ENCODE data around the gene EMILIN1. TPM values are rescaled to one million over a fixed set of nuclear protein-coding genes. Genes with fewer than 3 reads are reported as not detected.

The EMILIN1 gene
- polyA plus RNA-seq, 1 of the 3 experiments (the other 2 are of a cell fraction) = 286 TPM

DNA sequence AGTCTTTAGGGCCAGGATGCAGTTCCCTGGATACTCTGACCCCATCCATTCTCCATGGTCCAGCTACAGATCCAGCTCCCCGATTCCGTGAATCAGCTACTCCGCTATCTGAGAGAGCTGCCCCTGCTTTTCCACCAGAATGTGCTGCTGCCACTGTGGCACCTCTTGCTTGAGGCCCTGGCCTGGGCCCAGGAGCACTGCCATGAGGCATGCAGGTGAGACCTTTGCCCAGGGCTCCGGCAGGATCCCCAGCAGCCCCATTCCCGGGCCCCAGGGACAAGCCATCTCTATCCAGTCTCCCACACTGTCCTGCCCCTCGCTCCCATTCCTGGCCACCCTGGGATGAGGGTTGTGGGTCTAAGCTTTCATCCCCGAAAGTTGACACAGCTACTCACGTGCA, 38.1 kb upstream of the EMILIN1 start (continued):
- TF ChIP-seq CHD2 (IDR thresholded peaks at IDR 0.05; ENCODE audit: low read length, partially characterized antibody) (no peak), TAF1 (IDR thresholded peaks at IDR 0.05; ENCODE audit: borderline replicate concordance, low read depth, low read length) (no peak), MXI1 (IDR thresholded peaks at IDR 0.05; ENCODE audit: low read depth, low read length) (no peak), TEAD4 (IDR thresholded peaks at IDR 0.05; ENCODE audit: borderline replicate concordance, insufficient read depth) (no peak), RXRA (IDR thresholded peaks at IDR 0.05; ENCODE audit: borderline replicate concordance, low read depth) (no peak), EP300 (IDR thresholded peaks at IDR 0.05; ENCODE audit: borderline replicate concordance in 1 of 2, low read depth in 1 of 2, low read length in 1 of 2) (no peak), SIN3A (IDR thresholded peaks at IDR 0.05; ENCODE audit: borderline replicate concordance, low read depth, low read length) (no peak), RAD21 (IDR thresholded peaks at IDR 0.05; ENCODE audit: low read length) (no peak)
- TF ChIP-seq, protein P1, sequence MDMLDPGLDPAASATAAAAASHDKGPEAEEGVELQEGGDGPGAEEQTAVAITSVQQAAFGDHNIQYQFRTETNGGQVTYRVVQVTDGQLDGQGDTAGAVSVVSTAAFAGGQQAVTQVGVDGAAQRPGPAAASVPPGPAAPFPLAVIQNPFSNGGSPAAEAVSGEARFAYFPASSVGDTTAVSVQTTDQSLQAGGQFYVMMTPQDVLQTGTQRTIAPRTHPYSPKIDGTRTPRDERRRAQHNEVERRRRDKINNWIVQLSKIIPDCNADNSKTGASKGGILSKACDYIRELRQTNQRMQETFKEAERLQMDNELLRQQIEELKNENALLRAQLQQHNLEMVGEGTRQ (IDR thresholded peaks at IDR 0.05; ENCODE audit: borderline replicate concordance, low read depth, low read length) = no peak

DNA sequence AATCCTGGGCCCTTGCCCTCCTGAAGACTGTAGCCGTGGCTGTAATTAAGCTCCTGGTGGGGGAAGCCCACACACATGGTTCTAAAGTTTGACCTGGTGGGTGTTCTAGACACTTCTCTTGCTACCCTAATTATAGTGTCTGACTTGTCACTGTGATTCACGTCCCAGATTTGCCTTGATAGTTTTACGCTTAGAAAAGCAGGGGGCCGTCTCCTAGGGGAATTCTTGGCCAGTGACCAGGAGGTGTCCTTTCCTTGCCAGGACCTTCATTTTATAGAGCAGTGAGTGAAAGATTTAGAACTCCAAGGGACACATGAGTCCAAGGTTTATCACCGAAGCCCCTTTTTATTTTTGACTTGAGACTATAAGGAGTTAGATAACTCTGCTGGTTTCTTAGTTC, 36.7 kb upstream of the EMILIN1 start:
- Histone ChIP-seq H3K9me3 (no peaks in the 10 kb centered on the region), H3K79me2 (ENCODE audit: insufficient read depth) (no peaks in the 10 kb centered on the region; the same call in 1 of the 2 replicates), H3F3A (replicated peaks; ENCODE audit: insufficient read depth) (peaks cover 15% of the 10 kb centered on the region), H3K4me2 (no peak overlapping the region), H3K36me3 (replicated peaks in 1 of 2; ENCODE audit: control insufficient read depth in 1 of 2, insufficient read depth in 2 of 2, low read length in 1 of 2) (peaks cover 9 to 62% of the 10 kb centered on the region in 2 experiments), H2AFZ (ENCODE audit: low read depth) (no peak overlapping the region), H3K4me1 (ENCODE audit: control insufficient read depth in 1 of 2, insufficient read depth in 2 of 2, low read depth in 1 of 2, low read length in 1 of 2) (peaks cover 0 to 7% of the 10 kb centered on the region in 2 experiments; a peak in 1 of 4 replicates), H3K27me3 (ENCODE audit: insufficient read depth) (no peaks in the 10 kb centered on the region), H4K20me1 (ENCODE audit: insufficient read depth) (no peaks in the 10 kb centered on the region), H3K4me3 (ENCODE audit: low read depth in 2 of 2, low read length in 1 of 2) (no peak overlapping the region), H3K9me2 (no peaks in the 10 kb centered on the region), H3K27ac (ENCODE audit: low read depth in 2 of 2, low read length in 1 of 2) (no peak overlapping the region), H3K9ac (no peak overlapping the region)
- DNase-seq = no peak
- CTCF ChIA-PET = interaction anchor here (1.3 to 2.2 kb wide), 3 partner anchors 9 to 80 kb away, joined by 4 to 9 read pairs (median 6); partner anchors contain the start of gene AGBL5
- TF ChIP-seq TEAD4 (IDR thresholded peaks at IDR 0.05; ENCODE audit: borderline replicate concordance, insufficient read depth) (no peak), YY1 (IDR thresholded peaks at IDR 0.05; ENCODE audit: low read depth) (no peak), GATA2 (CRISPR knock-in tag; IDR thresholded peaks at IDR 0.05) (no peak), EZH2phosphoT487 (IDR thresholded peaks at IDR 0.05; ENCODE audit: borderline replicate concordance, low read depth) (no peak)
- WGBS (ENCODE audit: low lambda C conversion rate) = 90% methylated on average over 5 of the region's 5 CpGs
- POLR2A ChIA-PET = no interaction called here

DNA sequence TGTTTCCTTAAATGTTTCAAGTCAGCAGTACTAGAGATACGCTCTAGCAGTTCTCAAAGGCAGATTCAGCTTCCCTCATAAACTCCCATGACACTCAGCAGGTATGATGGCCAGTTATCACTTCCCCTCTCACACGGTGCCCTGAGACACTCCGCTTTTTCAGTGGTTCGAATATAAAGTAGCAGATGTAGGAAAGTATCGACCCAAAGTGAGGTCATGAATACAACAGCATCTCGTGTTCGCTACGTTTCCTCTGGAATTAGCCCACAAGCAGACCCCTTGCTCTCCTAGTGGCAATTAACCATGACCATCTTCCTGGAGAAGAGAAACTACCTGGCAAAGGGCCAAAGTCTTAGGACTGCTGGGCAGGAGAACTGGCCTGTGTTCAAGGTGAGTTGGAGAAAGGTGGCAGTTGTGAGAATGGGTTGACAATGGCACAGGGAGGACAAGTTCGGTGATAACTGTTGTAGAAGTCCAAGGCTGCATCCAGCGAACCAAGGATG, 36.2 kb upstream of the EMILIN1 start:
- POLR2A ChIA-PET = interaction anchor here (1.4 to 1.5 kb wide), 2 partner anchors 9 to 10 kb away, joined by 4 to 6 read pairs; partner anchors contain the start of gene AGBL5

More for the DNA sequence above, 36.2 kb upstream of the EMILIN1 start:
- DNase-seq = no peak
- Histone ChIP-seq H3K9me3 (no peaks in the 10 kb centered on the region), H3K27me3 (ENCODE audit: insufficient read depth) (no peaks in the 10 kb centered on the region), H3K4me2 (no peak overlapping the region), H3K4me1 (ENCODE audit: control insufficient read depth in 1 of 2, insufficient read depth in 2 of 2, low read depth in 1 of 2, low read length in 1 of 2) (peaks cover 0 to 7% of the 10 kb centered on the region in 2 experiments; a peak in 1 of 4 replicates), H3K9me2 (no peaks in the 10 kb centered on the region), H3K9ac (no peak overlapping the region), H3K27ac (ENCODE audit: low read depth in 2 of 2, low read length in 1 of 2) (no peak overlapping the region), H3K36me3 (replicated peaks in 1 of 2; ENCODE audit: control insufficient read depth in 1 of 2, insufficient read depth in 2 of 2, low read length in 1 of 2) (peaks cover 7 to 57% of the 10 kb centered on the region in 2 experiments), H3F3A (replicated peaks; ENCODE audit: insufficient read depth) (peaks cover 15% of the 10 kb centered on the region), H3K79me2 (ENCODE audit: insufficient read depth) (no peaks in the 10 kb centered on the region), H4K20me1 (ENCODE audit: insufficient read depth) (no peaks in the 10 kb centered on the region), H2AFZ (ENCODE audit: low read depth) (no peak overlapping the region), H3K4me3 (ENCODE audit: low read depth in 2 of 2, low read length in 1 of 2) (no peak overlapping the region)
- 87% methylated on average over 10 of the region's 10 CpGs for WGBS (ENCODE audit: low lambda C conversion rate)
- CTCF ChIA-PET = interaction anchor here (1.0 to 2.2 kb wide), 3 partner anchors 8 to 81 kb away, joined by 3 to 9 read pairs (median 6); partner anchors contain the start of gene AGBL5
- TF ChIP-seq NFIC (IDR thresholded peaks at IDR 0.05; ENCODE audit: borderline replicate concordance) (peak; percentile 23; the same call in 1 of the 2 replicates), POLR2AphosphoS5 (IDR thresholded peaks at IDR 0.05; ENCODE audit: low read depth, low read length) (peak; percentile 24; the same call in 1 of the 2 replicates), SIN3A (IDR thresholded peaks at IDR 0.05; ENCODE audit: borderline replicate concordance, low read depth, low read length) (no peak)
- TF ChIP-seq, protein P1 (IDR thresholded peaks at IDR 0.05; ENCODE audit: borderline replicate concordance, low read depth, low read length) = no peak

Data from SK-N-SH (cell line).